Naive B cell (primary cell): ENCODE measurements around the gene SMPD3. TPM values are rescaled to one million over a fixed set of nuclear protein-coding genes. Genes with fewer than 3 reads are reported as not detected.
"Not testable (repeated sequence)": the region's sequence is repeated elsewhere in the genome, so short reads cannot be mapped to it uniquely, and the experiment has no call there.

Experiments used
- ATAC-seq, 2 donors: fragments of 150-1000 bp; cut with Tn5 transposase; 2 replicates each; pipeline ENCODE4 v1.10.0; 2021; ENCODE audit warnings: low read depth in 2 of 2, mild to moderate bottlenecking in 2 of 2, moderate library complexity in 2 of 2
- DNase-seq: peaks from one replicate; pipeline ENCODE4 v3.0.0; 2022
- H3K27ac Mint-ChIP-seq, 6 donors: one replicate each; pipeline ENCODE4 v1.8.0; 2020 to 2022; ENCODE audit warnings: mild to moderate bottlenecking in 6 of 6, mixed read lengths in 6 of 6, moderate library complexity in 5 of 6, inconsistent platforms in 2 of 6
- H3K27me3 Mint-ChIP-seq, 3 donors: one replicate each; pipeline ENCODE4 v1.8.0; 2021 to 2022; ENCODE audit warnings: mixed read lengths in 3 of 3, mild to moderate bottlenecking in 1 of 3
- H3K36me3 Mint-ChIP-seq, 2 donors: one replicate each; pipeline ENCODE4 v1.8.0; 2020 to 2022; ENCODE audit warnings: mixed read lengths in 2 of 2, inconsistent platforms in 1 of 2, mild to moderate bottlenecking in 1 of 2
- H3K4me1 Mint-ChIP-seq, 3 donors: one replicate each; pipeline ENCODE4 v1.8.0; 2020 to 2022; ENCODE audit warnings: mixed read lengths in 3 of 3, inconsistent platforms in 1 of 3, mild to moderate bottlenecking in 1 of 3, moderate library complexity in 1 of 3
- H3K4me3 Mint-ChIP-seq, 8 donors: one replicate each; pipeline ENCODE4 v1.8.0; 2020 to 2022; ENCODE audit warnings: mild to moderate bottlenecking in 8 of 8, mixed read lengths in 8 of 8, moderate library complexity in 8 of 8, inconsistent platforms in 2 of 8
- H3K9me3 Mint-ChIP-seq, 7 donors: one replicate each; pipeline ENCODE4 v1.8.0; 2020 to 2022; ENCODE audit warnings: mixed read lengths in 7 of 7, mild to moderate bottlenecking in 5 of 7, inconsistent platforms in 2 of 7, moderate library complexity in 1 of 7
- polyA plus RNA-seq, 6 donors: library from polyadenylated mRNA; unstranded; fragments of 300-500 nt; fragmentation: Illumina TruSeq; gene quantifications; one replicate each; pipeline ENCODE4 v1.2.3, GENCODE V29; 2021; ENCODE audit warnings: low read depth in 6 of 6

Gene SMPD3
- 1 to 10 TPM in 1 of 6 donors, under 1 TPM in 4, not detected in 1; 0.18 to 2.2 (median 0.41) TPM for polyA plus RNA-seq

DNA sequence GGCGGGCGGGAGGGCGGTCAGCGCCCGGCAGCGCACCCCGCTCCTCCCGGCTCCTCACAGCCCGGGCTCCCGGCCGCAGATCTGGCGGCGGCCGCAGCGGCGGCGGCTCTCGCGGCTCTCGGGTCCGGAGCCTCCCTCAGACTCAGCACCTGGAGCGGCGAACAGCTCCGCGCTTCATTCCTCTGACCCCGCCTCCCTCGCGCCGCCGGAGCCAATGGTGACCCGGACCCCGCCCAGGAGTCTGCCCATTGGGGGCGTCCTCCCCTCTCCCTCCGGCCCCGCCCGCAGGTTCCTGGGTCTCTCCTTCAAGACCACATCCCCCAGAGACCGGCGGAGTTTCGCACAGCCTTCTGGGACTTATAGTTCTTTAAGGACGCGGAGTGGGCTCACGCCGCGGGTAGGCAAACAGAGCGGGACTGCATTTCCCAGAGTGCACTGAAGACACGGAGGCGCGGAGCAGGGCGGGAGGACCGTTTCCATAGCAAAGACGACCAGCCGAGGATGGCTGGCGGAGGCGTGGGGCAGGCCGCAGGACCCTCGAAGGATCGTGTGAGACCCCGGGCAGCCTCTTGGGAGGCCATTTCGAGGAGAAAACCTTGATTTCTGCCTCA lies at the start of gene SMPD3:
SMPD3 (minus strand) TSS at position 149 of the 611 bp plus-strand sequence. CDS start 76,327 bp downstream, outside the sequence.
- Mint-ChIP-seq H3K4me1 (peaks cover 15 to 29% (median 19%) of the 10 kb centered on the region in 3 donors), H3K4me3 (peak within 1 kb of the TSS; percentile 46 to 87 (median 84)), H3K9me3 (peaks cover 0 to 9% (median 2%) of the 10 kb centered on the region in 7 donors), H3K27ac (peak within 1 kb of the TSS in 5 of 6 donors; percentile 11 to 89 (median 45)), H3K27me3 (peaks cover 15 to 26% (median 19%) of the 10 kb centered on the region in 3 donors), H3K36me3 (no peaks in the 10 kb centered on the region)
- peak; percentile 94 for DNase-seq
- peak; percentile 92 to 94 for ATAC-seq

DNA sequence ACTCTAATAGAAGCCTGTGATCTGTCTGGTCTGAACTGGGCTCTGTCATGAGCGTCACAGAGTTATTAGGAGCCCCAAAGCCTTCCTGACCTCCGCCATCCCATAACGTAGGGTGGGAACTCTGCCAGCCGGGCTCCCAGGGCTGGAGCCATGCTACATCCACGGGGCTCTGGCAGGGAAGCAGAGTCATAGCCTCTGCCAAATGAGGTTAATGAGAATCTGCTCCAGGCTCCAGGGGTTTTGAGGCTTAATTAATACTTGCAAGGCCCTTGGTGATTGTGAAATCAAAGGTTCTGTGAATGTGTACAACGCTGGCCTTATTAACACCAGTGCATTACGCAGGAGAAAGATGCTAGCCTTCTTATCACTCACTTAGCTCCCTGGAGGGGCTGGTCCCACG lies 48.4 kb upstream of the SMPD3 start:
- Mint-ChIP-seq H3K4me1 (peaks cover 6 to 9% (median 7%) of the 10 kb centered on the region in 3 donors), H3K27ac (no peak overlapping the region), H3K36me3 (no peaks in the 10 kb centered on the region), H3K4me3 (no peak overlapping the region), H3K9me3 (peaks cover 0 to 3% (median 0%) of the 10 kb centered on the region in 7 donors), H3K27me3 (peaks cover 0 to 5% (median 0%) of the 10 kb centered on the region in 3 donors)
- DNase-seq (no peak), ATAC-seq (no peak)

DNA sequence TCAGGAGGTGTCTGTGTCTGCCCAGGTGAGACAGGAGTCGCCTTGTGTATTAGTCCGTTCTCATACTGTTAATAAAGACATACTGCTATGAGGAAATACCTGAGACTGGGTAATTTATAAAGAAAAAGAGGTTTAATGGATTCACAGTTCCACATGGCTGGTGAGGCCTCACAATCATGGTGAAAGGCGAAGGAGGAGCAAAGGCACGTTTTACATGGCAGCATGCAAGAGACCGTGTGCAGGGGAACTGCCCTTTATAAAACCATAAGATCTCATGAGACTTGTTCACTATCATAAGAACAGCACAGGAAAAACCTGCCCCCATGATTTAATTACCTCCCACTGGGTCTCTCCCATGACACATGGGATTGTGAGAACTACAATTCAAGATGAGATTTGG lies 46.0 kb upstream of the SMPD3 start:
- not testable (repeated sequence) for DNase-seq, H3K27me3 Mint-ChIP-seq, H3K36me3 Mint-ChIP-seq, H3K4me3 Mint-ChIP-seq, H3K9me3 Mint-ChIP-seq, H3K27ac Mint-ChIP-seq, ATAC-seq
- H3K4me1 Mint-ChIP-seq = peaks cover 15 to 28% (median 21%) of the 10 kb centered on the region in 3 donors

DNA sequence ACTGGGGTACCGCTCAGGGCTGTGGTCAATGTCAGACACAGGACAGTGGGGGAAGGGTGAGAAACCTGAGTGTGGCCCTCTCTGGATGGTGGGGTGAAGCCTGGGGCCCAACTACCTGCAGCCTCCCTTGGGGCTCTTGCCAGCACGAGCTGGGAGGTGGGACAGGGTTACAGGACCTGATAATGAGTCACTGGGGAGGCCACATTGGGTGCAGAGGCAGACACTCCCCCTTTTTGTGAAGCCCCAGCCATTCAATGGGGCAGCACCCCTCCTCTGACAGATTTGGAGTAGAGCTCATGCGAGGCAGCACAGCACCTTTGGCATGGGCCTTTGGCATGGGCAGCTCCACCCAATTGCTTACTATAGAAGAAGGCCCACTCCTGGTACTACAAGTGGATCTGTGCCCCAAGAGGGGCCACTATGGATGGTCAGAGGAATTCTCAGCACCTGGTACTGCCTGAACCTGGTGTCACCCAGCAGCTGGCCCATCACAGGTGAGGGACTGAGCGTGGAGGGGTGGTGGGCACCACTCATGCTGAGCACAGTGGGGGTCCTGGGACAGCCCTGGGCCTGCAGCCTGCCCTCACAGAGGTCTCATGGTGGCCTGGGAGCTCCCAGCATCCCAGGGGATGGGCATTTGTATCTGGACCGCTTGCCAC lies 45.2 kb upstream of the SMPD3 start:
- peaks cover 15 to 28% (median 21%) of the 10 kb centered on the region in 3 donors for H3K4me1 Mint-ChIP-seq
- H3K36me3 Mint-ChIP-seq = no peaks in the 10 kb centered on the region
- no peak overlapping the region for H3K4me3 Mint-ChIP-seq
- peaks cover 0 to 3% (median 0%) of the 10 kb centered on the region in 7 donors for H3K9me3 Mint-ChIP-seq
- H3K27ac Mint-ChIP-seq = peak overlapping the region in 1 of 6 donors; percentile 32
- H3K27me3 Mint-ChIP-seq = no peaks in the 10 kb centered on the region
- no peak for DNase-seq
- no peak for ATAC-seq

DNA sequence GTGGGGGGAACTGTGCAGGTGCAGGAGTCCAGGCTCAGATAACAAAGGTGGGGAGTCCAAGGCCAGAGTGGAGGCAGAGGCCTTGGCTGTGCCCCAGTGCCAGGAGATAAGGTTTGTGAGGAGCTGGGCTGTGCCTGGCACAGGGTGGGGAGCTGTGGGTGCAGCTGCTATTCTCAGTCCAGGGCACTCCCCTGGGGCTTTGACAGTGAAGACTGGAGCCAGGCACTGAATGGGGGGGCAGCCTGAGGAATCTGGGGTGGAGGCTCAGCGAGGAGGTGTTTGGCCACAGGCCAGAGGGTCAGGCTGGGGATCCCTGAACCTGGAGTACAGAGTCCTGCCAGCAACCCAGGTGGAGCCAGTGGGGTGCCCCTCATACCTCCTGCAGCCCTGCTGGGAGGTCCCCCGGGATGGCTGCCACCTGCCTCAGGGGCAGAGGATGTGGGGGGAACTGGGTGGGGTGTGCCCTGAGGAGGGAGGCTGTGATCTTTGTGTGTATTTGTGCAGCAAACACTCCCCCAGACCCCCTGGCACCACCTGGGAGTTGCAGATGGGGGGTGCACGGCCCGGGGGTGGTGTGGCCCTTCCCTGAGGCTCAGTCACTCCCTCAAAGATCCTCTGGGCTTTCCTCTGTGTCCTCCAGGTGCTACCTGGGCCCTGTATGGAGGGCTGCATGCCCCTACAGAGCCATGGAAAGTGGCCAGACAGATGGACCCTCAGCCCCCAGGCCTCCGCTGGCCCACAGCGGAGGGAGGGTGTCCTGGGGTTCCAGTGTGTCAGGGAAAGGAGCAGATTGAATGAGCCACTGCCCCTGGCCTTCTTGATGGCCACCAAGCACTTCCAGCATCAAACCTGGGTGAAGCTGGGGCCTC lies 44.5 kb upstream of the SMPD3 start:
- Mint-ChIP-seq H3K4me1 (peaks cover 15 to 28% (median 21%) of the 10 kb centered on the region in 3 donors), H3K36me3 (no peaks in the 10 kb centered on the region), H3K9me3 (peaks cover 0 to 3% (median 0%) of the 10 kb centered on the region in 7 donors), H3K27ac (peak overlapping the region in 2 of 6 donors; percentile 32 to 39), H3K27me3 (no peaks in the 10 kb centered on the region), H3K4me3 (peak overlapping the region in 2 of 8 donors; percentile 33 to 41)
- ATAC-seq = no peak
- DNase-seq = no peak

DNA sequence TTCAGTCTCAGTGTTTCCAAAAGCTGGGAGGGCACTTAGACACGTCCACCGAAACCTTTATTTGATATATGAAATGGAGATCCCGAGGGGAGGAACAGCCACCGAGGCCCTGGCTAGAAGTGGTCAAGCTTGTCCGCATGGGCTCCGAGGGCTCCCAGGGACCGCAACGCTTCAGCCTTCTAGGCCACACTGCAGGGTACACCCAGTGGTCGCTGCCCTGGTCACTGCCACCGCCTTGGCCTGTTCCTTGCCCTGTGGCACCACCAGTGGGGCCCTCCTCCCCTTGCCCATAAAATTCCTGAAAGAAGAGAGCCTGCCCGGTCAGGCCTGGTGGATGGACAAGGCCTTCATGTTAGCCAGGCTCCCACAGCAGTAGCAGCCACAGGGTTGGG lies 43.8 kb upstream of the SMPD3 start:
- no peak for ATAC-seq
- Mint-ChIP-seq H3K4me3 (peak overlapping the region in 2 of 8 donors; percentile 33 to 37), H3K4me1 (peaks cover 15 to 28% (median 25%) of the 10 kb centered on the region in 3 donors), H3K27ac (peak overlapping the region in 1 of 6 donors; percentile 39), H3K9me3 (peaks cover 0 to 3% (median 0%) of the 10 kb centered on the region in 7 donors), H3K27me3 (no peaks in the 10 kb centered on the region), H3K36me3 (no peaks in the 10 kb centered on the region)
- no peak for DNase-seq

DNA sequence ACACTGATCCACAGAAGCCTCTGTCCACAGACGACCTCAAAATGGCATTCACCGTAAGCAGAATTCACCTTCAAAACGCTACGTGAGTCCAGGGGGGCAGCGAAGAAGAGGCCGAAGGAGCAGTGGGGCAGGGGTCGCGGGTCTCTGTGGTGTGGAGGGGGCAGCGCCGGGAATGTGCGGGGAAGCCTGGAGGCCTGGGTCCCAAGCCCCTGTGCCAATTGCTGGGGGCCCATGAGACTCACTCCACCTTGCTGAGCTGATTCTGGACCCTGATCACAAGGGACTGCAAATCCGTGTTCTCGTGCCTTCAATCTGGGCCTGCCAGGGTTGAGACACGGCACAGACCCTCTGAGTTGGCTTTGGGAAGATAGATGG lies 43.3 kb upstream of the SMPD3 start:
- H3K4me3 Mint-ChIP-seq = peak overlapping the region in 3 of 8 donors; percentile 2 to 53 (median 52)
- H3K27me3 Mint-ChIP-seq = no peaks in the 10 kb centered on the region
- H3K4me1 Mint-ChIP-seq = peaks cover 18 to 28% (median 28%) of the 10 kb centered on the region in 3 donors

DNA sequence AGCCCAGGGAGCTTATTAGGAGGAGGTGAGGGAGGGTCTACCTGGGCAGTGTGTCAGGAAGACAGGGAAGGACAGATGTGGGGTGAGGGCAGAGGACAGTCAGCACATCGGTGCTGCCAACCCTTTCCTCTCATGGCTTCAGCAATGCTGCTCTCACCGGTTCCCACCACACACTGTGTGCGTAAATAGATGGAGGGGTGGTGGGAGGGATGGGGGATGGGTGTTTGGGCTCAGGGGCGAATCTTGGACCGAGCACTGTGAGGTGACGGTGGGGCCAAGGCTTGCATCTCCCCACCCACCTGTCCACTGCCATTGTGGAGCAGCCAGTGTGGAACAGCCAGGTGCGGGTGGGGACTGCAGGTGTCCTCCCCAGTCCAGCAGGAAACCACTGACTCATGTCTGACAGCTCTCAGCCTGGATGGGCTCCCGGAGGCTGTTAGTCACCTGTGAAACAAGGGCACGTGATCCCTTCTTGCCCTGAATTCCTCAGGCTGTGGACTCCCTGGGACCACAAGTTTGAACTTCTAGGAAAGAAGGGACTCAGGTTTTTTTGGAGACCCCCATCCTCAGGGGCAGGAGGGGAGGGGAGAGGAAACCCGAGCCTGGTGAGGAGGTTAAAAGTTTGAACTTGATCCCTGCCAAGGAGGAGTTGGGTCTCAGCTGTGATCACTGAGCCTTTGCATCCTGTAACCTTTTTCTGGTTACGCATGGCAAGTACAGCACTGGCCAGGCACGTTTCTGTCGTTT lies 42.7 kb upstream of the SMPD3 start:
- H3K27me3 Mint-ChIP-seq = no peaks in the 10 kb centered on the region
- H3K36me3 Mint-ChIP-seq = no peaks in the 10 kb centered on the region
- peak overlapping the region in 2 of 6 donors; percentile 52 to 81 for H3K27ac Mint-ChIP-seq
- peaks cover 0 to 3% (median 0%) of the 10 kb centered on the region in 7 donors for H3K9me3 Mint-ChIP-seq
- H3K4me1 Mint-ChIP-seq = peaks cover 18 to 28% (median 28%) of the 10 kb centered on the region in 3 donors
- ATAC-seq (peak; percentile 44 to 55), DNase-seq (no peak)
- peak overlapping the region in 3 of 8 donors; percentile 52 to 63 (median 53) for H3K4me3 Mint-ChIP-seq

More for the DNA sequence above, 43.3 kb upstream of the SMPD3 start:
- H3K27ac Mint-ChIP-seq = peak overlapping the region in 1 of 6 donors; percentile 74
- DNase-seq (no peak), ATAC-seq (no peak)
- no peaks in the 10 kb centered on the region for H3K36me3 Mint-ChIP-seq
- peaks cover 0 to 3% (median 0%) of the 10 kb centered on the region in 7 donors for H3K9me3 Mint-ChIP-seq

DNA sequence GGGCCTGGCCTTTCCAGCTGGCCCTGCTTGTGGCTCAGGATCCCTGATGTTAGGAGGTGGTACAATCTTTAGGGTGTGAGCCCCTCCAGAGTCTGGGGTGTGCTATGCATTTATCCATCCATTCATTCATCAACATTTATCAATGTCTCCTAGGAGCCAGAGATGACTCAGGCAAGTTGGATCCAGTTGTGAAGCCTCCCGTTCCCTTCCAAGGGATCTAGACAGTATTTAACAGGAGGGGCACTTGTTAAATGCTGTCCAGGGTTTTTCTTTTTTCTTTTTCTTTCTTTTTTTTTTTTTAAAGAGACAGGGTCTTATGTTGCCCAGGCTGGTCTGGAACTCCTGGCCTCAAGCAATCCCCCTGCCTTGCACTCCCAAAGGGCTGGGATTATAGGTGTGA lies 42.0 kb upstream of the SMPD3 start:
- Mint-ChIP-seq H3K4me1 (peaks cover 18 to 31% (median 28%) of the 10 kb centered on the region in 3 donors), H3K27ac (peak overlapping the region in 1 of 6 donors; percentile 81), H3K36me3 (no peaks in the 10 kb centered on the region), H3K9me3 (peaks cover 0 to 3% (median 0%) of the 10 kb centered on the region in 7 donors), H3K4me3 (peak overlapping the region in 2 of 8 donors; percentile 7 to 38), H3K27me3 (no peaks in the 10 kb centered on the region)
- ATAC-seq (no peak), DNase-seq (no peak)

DNA sequence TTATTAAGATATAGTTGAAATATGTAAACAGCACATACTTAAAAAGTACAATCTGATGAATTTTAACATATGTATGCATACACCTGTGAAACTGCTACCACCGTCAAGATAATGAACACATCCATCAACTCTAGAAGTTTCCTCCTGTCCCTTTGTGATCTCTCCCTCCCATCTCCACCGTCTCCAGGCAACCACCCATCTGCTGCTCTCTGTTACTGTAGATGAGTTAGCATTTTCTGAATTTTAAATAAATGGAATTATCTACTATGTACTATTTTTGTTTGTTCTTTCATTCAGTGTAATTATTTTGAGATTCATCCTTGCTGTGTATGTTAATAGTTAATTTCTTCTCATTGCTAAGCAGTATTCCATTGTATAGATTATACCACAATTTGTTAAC lies 40.2 kb upstream of the SMPD3 start:
- H3K9me3 Mint-ChIP-seq = no peaks in the 10 kb centered on the region
- no peak overlapping the region for H3K4me3 Mint-ChIP-seq
- no peak for DNase-seq
- H3K27ac Mint-ChIP-seq = peak overlapping the region in 1 of 6 donors; percentile 0
- peaks cover 18 to 31% (median 28%) of the 10 kb centered on the region in 3 donors for H3K4me1 Mint-ChIP-seq
- ATAC-seq = no peak
- H3K27me3 Mint-ChIP-seq = no peaks in the 10 kb centered on the region
- H3K36me3 Mint-ChIP-seq = no peaks in the 10 kb centered on the region

DNA sequence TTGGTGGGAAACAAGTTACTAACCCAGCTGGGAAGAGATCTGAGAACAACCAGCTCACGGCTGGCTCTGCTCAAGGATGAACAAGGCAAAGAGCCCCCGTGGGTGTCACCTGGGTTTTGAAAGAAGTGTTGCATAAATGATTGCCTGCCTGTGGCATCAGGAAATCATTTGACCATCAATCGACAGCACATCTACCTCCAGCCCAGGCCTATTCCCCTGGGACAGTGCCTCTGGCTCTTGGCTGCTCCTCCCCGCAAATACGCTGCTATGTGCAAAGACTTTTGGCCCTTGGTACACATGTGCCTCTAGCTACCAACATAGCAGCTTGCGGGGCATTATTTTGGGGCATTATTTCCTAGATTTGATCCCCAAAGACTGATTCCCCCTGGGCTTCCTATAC lies 39.4 kb upstream of the SMPD3 start:
- H3K4me1 Mint-ChIP-seq = peaks cover 18 to 31% (median 28%) of the 10 kb centered on the region in 3 donors
- ATAC-seq = no peak

DNA sequence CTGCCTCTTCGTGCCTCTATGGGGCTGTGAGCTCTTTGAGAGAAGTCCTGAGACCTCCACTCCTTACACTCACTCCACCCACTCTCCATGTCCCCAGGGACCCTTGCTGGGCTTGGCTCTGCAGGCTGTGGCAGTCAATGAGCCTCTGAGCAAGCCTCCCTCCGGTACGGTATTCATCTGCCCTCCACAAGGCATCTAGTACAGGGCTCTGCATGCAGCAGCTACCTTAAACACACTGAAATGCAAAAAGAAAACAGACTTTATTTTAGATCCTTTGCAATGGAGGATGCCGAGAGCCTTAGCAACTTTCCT lies 38.9 kb upstream of the SMPD3 start:
- H3K4me1 Mint-ChIP-seq = peaks cover 14 to 26% (median 23%) of the 10 kb centered on the region in 3 donors
- H3K36me3 Mint-ChIP-seq = no peaks in the 10 kb centered on the region
- H3K27me3 Mint-ChIP-seq = no peaks in the 10 kb centered on the region
- ATAC-seq (no peak), DNase-seq (no peak)
- peak overlapping the region in 1 of 8 donors; percentile 42 for H3K4me3 Mint-ChIP-seq
- no peak overlapping the region for H3K27ac Mint-ChIP-seq
- H3K9me3 Mint-ChIP-seq = peaks cover 0 to 3% (median 0%) of the 10 kb centered on the region in 7 donors

More for the DNA sequence above, 39.4 kb upstream of the SMPD3 start:
- no peak for DNase-seq
- Mint-ChIP-seq H3K36me3 (no peaks in the 10 kb centered on the region), H3K4me3 (no peak overlapping the region), H3K9me3 (peaks cover 0 to 3% (median 0%) of the 10 kb centered on the region in 7 donors), H3K27me3 (no peaks in the 10 kb centered on the region), H3K27ac (no peak overlapping the region)
